ENCODE data around the gene TMEM242.

DNA sequence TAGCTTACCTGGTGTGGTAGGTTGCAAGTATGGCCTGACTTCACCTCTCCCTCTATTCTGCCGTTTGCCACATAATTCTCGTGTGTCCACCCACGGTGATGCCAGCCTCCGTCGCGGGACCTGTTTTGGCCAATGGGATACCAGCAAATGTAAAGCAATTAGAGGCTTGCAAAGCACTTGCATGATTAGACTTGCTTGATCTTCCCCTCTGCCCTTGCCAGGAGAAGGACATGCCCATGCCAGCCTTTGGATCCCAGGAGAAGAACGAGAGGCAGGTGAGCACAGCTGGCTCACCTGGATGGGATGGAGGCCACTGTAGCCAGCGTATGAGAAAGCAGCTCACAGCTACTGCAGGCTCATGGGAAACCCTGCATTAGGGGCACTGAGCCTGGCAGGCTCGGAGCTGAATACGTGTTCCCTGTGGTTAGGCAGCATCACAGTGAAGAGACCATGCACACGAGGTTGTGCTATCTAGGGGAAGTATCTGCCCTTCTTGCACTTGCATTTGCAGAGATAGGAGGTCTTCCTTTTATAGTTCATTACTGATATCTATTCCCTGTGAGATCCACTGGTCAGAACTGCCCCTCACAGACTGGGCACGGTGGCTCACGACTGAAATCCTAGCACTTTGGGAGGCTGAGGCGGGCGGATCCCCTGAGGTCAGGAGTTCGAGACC lies 62.4 kb downstream of the TMEM242 start:
- TF ChIP-seq, protein P1, sequence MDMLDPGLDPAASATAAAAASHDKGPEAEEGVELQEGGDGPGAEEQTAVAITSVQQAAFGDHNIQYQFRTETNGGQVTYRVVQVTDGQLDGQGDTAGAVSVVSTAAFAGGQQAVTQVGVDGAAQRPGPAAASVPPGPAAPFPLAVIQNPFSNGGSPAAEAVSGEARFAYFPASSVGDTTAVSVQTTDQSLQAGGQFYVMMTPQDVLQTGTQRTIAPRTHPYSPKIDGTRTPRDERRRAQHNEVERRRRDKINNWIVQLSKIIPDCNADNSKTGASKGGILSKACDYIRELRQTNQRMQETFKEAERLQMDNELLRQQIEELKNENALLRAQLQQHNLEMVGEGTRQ (IDR thresholded peaks at IDR 0.05; ENCODE audit: low read depth, low read length): no peak
- TF ChIP-seq MAZ (IDR thresholded peaks at IDR 0.05; ENCODE audit: borderline replicate concordance, low read depth, low read length) (no peak), MXI1 (IDR thresholded peaks at IDR 0.05; ENCODE audit: borderline replicate concordance, low read depth, low read length) (no peak), POLR2A (IDR thresholded peaks at IDR 0.05; ENCODE audit: low read depth, low read length) (no peak)
- TF ChIP-seq, protein P2, sequence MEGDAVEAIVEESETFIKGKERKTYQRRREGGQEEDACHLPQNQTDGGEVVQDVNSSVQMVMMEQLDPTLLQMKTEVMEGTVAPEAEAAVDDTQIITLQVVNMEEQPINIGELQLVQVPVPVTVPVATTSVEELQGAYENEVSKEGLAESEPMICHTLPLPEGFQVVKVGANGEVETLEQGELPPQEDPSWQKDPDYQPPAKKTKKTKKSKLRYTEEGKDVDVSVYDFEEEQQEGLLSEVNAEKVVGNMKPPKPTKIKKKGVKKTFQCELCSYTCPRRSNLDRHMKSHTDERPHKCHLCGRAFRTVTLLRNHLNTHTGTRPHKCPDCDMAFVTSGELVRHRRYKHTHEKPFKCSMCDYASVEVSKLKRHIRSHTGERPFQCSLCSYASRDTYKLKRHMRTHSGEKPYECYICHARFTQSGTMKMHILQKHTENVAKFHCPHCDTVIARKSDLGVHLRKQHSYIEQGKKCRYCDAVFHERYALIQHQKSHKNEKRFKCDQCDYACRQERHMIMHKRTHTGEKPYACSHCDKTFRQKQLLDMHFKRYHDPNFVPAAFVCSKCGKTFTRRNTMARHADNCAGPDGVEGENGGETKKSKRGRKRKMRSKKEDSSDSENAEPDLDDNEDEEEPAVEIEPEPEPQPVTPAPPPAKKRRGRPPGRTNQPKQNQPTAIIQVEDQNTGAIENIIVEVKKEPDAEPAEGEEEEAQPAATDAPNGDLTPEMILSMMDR (conservative IDR thresholded peaks at IDR 0.05; ENCODE audit: low read depth, low read length): no peak
